Measurements from ENCODE around the gene DDIT3. TPM values are rescaled to one million over a fixed set of nuclear protein-coding genes. Genes with fewer than 3 reads are reported as not detected.
A peak's percentile ranks its signal among the peaks of the same experiment; 100 is the strongest.
"Not testable (repeated sequence)": the region's sequence is repeated elsewhere in the genome, so short reads cannot be mapped to it uniquely, and the experiment has no call there.

DDIT3 gene
- total and polyA plus RNA-seq, 8 donors, result 8.5 to 52.7 (median 9.9) TPM

DNA sequence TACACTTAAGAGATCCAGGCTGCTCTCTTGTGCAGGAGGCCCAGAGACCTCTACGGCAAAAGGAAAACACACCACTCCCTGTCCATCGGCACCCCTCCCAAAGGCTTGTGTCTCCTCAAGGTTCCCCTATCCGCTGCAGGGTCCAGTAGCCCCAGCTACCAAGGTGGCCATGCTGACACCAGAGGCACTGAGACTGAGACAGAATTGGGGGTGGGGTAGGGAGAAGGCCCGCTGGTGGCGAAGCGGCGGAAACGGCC is 590 bp downstream of the DDIT3 start:
- ATAC-seq, result peak in 1 of 4 donors; percentile 21
- no peak for FAIRE-seq
- no peaks in the 10 kb centered on the region for H3K9me3 ChIP-seq
- peak in 3 of 6 donors; percentile 60 to 71 (median 62) for DNase-seq
- intact Hi-C loops (cut with DNase I), result no loop called here
- peak overlapping the region; percentile 54 to 93 (median 68) for H3K4me3 ChIP-seq
- H3K4me1 ChIP-seq, result peaks cover 41 to 53% (median 44%) of the 10 kb centered on the region in 3 donors
- H3K36me3 ChIP-seq, result peaks cover 0 to 18% (median 15%) of the 10 kb centered on the region in 3 donors
- H3K27ac ChIP-seq, result peak overlapping the region; percentile 83 to 98 (median 94)
- H3K27me3 ChIP-seq, result no peaks in the 10 kb centered on the region
- TF ChIP-seq, protein P1, sequence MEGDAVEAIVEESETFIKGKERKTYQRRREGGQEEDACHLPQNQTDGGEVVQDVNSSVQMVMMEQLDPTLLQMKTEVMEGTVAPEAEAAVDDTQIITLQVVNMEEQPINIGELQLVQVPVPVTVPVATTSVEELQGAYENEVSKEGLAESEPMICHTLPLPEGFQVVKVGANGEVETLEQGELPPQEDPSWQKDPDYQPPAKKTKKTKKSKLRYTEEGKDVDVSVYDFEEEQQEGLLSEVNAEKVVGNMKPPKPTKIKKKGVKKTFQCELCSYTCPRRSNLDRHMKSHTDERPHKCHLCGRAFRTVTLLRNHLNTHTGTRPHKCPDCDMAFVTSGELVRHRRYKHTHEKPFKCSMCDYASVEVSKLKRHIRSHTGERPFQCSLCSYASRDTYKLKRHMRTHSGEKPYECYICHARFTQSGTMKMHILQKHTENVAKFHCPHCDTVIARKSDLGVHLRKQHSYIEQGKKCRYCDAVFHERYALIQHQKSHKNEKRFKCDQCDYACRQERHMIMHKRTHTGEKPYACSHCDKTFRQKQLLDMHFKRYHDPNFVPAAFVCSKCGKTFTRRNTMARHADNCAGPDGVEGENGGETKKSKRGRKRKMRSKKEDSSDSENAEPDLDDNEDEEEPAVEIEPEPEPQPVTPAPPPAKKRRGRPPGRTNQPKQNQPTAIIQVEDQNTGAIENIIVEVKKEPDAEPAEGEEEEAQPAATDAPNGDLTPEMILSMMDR (IDR thresholded peaks at IDR 0.05), result no peak
- 0% methylated on average over 8 of the region's 8 CpGs for WGBS, 2 donors

DNA sequence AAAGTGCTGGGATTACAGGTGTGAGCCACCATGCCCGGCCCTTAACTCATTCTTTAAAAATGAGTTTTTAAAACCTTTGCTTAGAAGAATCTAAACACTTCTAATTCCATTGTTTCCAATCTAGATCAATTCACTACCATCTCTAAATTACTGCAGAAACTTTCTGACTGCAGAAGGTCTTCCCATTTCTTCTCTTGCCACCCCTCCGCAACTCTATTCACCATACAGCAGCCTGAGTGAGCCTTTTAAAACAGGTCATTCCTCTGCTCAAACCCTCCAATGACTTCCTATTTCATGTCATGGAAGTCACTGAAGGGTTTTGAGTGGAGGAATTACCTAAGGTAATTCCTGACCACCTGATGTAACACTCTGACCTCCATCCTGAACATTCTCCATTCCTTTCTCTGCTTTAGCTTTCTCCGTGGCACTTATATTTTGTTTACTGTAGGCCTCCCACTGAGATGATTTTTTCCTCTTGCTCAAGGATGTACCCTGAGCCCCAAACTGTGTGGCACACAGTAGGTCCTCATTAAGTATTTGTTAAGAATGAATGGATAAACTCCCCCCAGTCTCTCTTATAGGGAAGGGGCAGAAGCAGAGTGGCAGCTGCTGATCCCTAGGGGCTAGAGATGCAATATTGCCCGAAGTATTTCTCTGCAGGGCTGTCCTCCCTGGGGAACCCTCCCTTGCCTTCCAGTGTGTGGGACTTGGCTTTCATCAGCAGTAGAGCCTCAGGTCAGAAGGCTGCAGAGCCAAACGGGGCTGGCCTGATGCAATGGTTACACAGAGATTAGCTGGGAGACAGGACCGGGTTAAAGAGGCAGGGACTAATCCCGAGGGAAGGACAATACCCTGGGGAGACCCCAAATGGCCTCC is 1.2 kb downstream of the DDIT3 start:
- Histone ChIP-seq H3K27me3 (no peaks in the 10 kb centered on the region), H3K4me3 (peak overlapping the region; percentile 54 to 93 (median 68)), H3K36me3 (peaks cover 0 to 22% (median 15%) of the 10 kb centered on the region in 3 donors), H3K4me1 (peaks cover 35 to 50% (median 42%) of the 10 kb centered on the region in 3 donors), H3K27ac (peak overlapping the region; percentile 83 to 98 (median 94)), H3K9me3 (no peaks in the 10 kb centered on the region)
- DNase-seq (peak in 4 of 6 donors; percentile 45 to 67 (median 54)), FAIRE-seq (no peak), ATAC-seq (peak in 3 of 4 donors; percentile 5 to 9 (median 7))
- intact Hi-C loops (cut with DNase I), result no loop called here
- TF ChIP-seq, protein P1 (IDR thresholded peaks at IDR 0.05), result no peak
- WGBS, 2 donors, result 12% methylated on average over 7 of the region's 7 CpGs

DNA sequence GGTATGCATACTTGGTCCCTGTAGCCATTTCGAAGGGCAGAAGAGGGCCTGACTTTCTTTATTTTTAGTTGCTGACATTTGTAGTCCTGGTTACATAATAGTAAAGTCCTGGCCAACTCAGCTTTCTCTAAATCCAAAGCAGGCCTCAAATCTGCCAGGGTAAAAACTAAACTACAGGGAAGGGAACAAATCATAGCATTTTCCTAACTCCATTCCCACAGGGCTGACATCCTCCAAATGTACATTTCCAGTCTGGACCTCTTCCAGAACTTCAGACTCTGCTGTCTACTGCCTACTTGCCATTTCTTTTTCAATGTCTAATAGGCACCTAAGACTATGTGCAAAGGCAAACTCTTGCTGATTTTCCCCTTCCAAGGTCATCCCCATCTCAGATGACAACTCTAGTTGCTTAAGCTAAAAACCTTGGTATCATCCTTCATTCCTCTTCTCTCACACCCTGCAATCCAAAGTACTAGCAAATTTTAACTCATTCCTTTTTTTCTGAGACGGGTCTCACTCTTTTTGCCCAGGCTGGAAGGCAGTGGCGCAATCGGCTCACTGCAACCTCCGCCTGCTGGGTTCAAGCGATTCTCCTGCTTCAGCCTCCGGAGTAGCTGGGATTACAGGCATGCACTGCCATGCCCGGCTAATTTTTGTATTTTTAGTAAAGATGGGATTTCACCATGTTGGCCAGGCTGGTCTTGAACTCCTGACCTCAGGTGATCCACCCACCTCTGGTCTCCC is 2.0 kb downstream of the DDIT3 start:
- H3K9me3 ChIP-seq, result no peaks in the 10 kb centered on the region
- ATAC-seq (no peak), DNase-seq (no peak), FAIRE-seq (no peak)
- H3K27me3 ChIP-seq, result no peaks in the 10 kb centered on the region
- intact Hi-C loops (cut with DNase I), result no loop called here
- H3K36me3 ChIP-seq, result peaks cover 0 to 22% (median 15%) of the 10 kb centered on the region in 3 donors
- 36% methylated on average over 8 of the region's 8 CpGs for WGBS, 2 donors
- peaks cover 27 to 44% (median 35%) of the 10 kb centered on the region in 3 donors for H3K4me1 ChIP-seq
- peak overlapping the region in 3 of 4 donors; percentile 3 to 98 (median 93) for H3K27ac ChIP-seq
- peak overlapping the region in 2 of 4 donors; percentile 54 to 58 for H3K4me3 ChIP-seq
- TF ChIP-seq, protein P1 (IDR thresholded peaks at IDR 0.05), result no peak

DNA sequence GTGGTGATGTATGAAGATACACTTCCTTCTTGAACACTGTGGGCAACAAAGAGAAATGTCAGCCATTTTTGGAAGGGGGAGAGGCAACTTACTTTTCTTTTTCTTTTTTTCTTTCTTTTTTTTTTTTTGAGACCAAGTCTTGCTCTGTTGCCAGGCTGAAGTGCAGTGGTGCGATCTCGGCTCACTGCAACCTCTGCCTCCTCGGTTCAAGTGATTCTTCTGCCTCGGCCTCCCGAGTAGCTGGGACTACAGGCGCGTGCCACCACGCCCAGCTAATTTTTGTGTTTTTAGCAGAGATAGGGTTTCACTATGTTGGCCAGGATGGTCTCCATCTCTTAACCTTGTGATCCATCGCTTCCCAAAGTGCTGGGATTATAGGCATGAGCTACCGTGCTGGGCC is 2.6 kb downstream of the DDIT3 start:
- Histone ChIP-seq H3K27ac (peak overlapping the region in 3 of 4 donors; percentile 3 to 93 (median 40)), H3K4me1 (peaks cover 27 to 44% (median 35%) of the 10 kb centered on the region in 3 donors), H3K4me3 (peak overlapping the region in 2 of 4 donors; percentile 54 to 58), H3K36me3 (peaks cover 0 to 27% (median 17%) of the 10 kb centered on the region in 3 donors)
- H3K9me3 ChIP-seq; intact Hi-C loops (cut with DNase I); DNase-seq; FAIRE-seq; ATAC-seq; H3K27me3 ChIP-seq: not testable (repeated sequence)
- WGBS, 2 donors, result 71% methylated on average over 10 of the region's 10 CpGs

DNA sequence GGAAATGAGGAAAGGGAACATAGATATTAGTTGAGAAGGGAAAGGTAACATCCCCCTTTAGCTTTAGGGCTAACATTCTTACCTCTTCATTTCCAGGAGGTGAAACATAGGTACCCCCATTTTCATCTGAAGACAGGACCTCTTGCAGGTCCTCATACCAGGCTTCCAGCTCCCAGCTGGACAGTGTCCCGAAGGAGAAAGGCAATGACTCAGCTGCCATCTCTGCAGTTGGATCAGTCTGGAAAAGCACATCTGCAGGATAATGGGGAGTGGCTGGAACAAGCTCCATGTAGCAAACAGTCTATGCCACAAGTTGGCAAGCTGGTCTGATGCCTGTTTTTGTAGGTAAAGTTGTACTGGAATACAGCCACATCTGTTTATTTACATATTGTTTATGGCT is 3.1 kb downstream of the DDIT3 start:
- TF ChIP-seq, protein P1 (IDR thresholded peaks at IDR 0.05), result no peak
- H3K4me1 ChIP-seq, result peaks cover 27 to 44% (median 35%) of the 10 kb centered on the region in 3 donors
- no peaks in the 10 kb centered on the region for H3K27me3 ChIP-seq
- FAIRE-seq (no peak), ATAC-seq (no peak), DNase-seq (no peak)
- peak overlapping the region in 1 of 4 donors; percentile 93 for H3K27ac ChIP-seq
- intact Hi-C loops (cut with DNase I), result no loop called here
- no peak overlapping the region for H3K4me3 ChIP-seq
- WGBS, 2 donors, result 28 to 59% methylated on average over 1 of the region's 1 CpG
- no peaks in the 10 kb centered on the region for H3K9me3 ChIP-seq
- H3K36me3 ChIP-seq, result peaks cover 0 to 32% (median 20%) of the 10 kb centered on the region in 3 donors
